Measurements from ENCODE around the gene CEP97. TPM values are rescaled to one million over a fixed set of nuclear protein-coding genes. Genes with fewer than 3 reads are reported as not detected.
"Not testable (repeated sequence)": the region's sequence is repeated elsewhere in the genome, so short reads cannot be mapped to it uniquely, and the experiment has no call there.

The CEP97 gene, protein sequence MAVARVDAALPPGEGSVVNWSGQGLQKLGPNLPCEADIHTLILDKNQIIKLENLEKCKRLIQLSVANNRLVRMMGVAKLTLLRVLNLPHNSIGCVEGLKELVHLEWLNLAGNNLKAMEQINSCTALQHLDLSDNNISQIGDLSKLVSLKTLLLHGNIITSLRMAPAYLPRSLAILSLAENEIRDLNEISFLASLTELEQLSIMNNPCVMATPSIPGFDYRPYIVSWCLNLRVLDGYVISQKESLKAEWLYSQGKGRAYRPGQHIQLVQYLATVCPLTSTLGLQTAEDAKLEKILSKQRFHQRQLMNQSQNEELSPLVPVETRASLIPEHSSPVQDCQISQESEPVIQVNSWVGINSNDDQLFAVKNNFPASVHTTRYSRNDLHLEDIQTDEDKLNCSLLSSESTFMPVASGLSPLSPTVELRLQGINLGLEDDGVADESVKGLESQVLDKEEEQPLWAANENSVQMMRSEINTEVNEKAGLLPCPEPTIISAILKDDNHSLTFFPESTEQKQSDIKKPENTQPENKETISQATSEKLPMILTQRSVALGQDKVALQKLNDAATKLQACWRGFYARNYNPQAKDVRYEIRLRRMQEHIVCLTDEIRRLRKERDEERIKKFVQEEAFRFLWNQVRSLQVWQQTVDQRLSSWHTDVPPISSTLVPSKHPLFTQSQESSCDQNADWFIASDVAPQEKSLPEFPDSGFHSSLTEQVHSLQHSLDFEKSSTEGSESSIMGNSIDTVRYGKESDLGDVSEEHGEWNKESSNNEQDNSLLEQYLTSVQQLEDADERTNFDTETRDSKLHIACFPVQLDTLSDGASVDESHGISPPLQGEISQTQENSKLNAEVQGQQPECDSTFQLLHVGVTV
- polyA plus RNA-seq, result 1 to 10 TPM in 1 of 2 donors, under 1 TPM in 1; 0.94 to 1.1 TPM

- no peaks in the 10 kb centered on the region for H3K36me3 ChIP-seq (ENCODE audit: control insufficient read depth in 2 of 2, insufficient read depth in 2 of 2, low read length in 1 of 2)
- no peaks in the 10 kb centered on the region for H3K9me3 ChIP-seq (ENCODE audit: control insufficient read depth in 2 of 2, insufficient read depth in 1 of 2, low read depth in 1 of 2, low read length in 1 of 2)
- H3K4me3 ChIP-seq (ENCODE audit: low read depth in 1 of 2, low read length in 2 of 2), result peak within 1 kb of the TSS; percentile 76 to 86
- no peaks in the 10 kb centered on the region for H3K27me3 ChIP-seq (ENCODE audit: control insufficient read depth in 1 of 2, insufficient read depth in 2 of 2, low read length in 2 of 2)
- H3K27ac ChIP-seq (ENCODE audit: low read depth in 2 of 2, low read length in 1 of 2), result peak within 1 kb of the TSS; percentile 75 to 78
- no peaks in the 10 kb centered on the region for H3K4me1 ChIP-seq (ENCODE audit: control insufficient read depth in 2 of 2, insufficient read depth in 2 of 2, low read length in 1 of 2)
- 0% methylated on average over 49 of the region's 49 CpGs for WGBS, 2 donors
These were observed at the start of gene CEP97 for GRCh38 chr3:101724329-101725193. CEP97 (plus strand) TSS chr3:101724614; CDS start chr3:101724677, 63 bp downstream.

DNA sequence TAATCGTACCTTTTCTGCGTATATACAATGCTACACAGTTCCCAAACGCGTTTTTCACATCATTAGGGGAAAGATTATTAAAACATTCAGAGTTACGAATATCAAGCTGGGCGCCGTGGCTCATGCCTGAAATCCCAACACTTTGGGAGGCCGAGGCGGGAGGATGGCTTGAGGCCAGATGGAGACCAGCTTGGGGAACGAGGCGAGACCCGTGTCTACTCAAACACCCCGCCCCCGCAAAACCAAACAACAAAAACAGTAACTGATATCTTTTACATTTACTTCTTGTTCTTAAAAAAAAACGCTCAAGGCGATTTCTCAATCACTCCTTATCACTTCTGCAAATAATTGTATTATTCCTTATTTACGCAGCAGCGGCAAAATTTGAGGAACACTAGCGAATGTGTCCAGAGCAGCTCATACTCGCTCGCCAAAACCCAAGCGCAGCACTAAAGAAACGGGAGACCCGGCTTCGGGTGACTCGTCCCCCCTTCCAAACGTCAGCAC, 48.7 kb upstream of the CEP97 start:
- Histone ChIP-seq H3K27me3 (ENCODE audit: control insufficient read depth in 1 of 2, insufficient read depth in 2 of 2, low read length in 2 of 2) (no peaks in the 10 kb centered on the region), H3K36me3 (ENCODE audit: control insufficient read depth in 2 of 2, insufficient read depth in 2 of 2, low read length in 1 of 2) (peaks cover 4 to 5% of the 10 kb centered on the region in 2 donors), H3K9me3 (ENCODE audit: control insufficient read depth in 2 of 2, insufficient read depth in 1 of 2, low read depth in 1 of 2, low read length in 1 of 2) (no peaks in the 10 kb centered on the region), H3K4me3 (ENCODE audit: low read depth in 1 of 2, low read length in 2 of 2) (peak overlapping the region; percentile 93 to 100), H3K4me1 (ENCODE audit: control insufficient read depth in 2 of 2, insufficient read depth in 2 of 2, low read length in 1 of 2) (peaks cover 5 to 8% of the 10 kb centered on the region in 2 donors), H3K27ac (ENCODE audit: low read depth in 2 of 2, low read length in 1 of 2) (peak overlapping the region; percentile 100)
- WGBS, 2 donors, result 4 to 6% methylated on average over 27 of the region's 27 CpGs

- WGBS, 2 donors, result 0% methylated on average over 47 to 57 of the region's 57 CpGs
- Histone ChIP-seq H3K36me3 (ENCODE audit: control insufficient read depth in 2 of 2, insufficient read depth in 2 of 2, low read length in 1 of 2) (peaks cover 4 to 6% of the 10 kb centered on the region in 2 donors), H3K4me1 (ENCODE audit: control insufficient read depth in 2 of 2, insufficient read depth in 2 of 2, low read length in 1 of 2) (peaks cover 5 to 8% of the 10 kb centered on the region in 2 donors)
These were observed 48.1 kb upstream of the CEP97 start for GRCh38 chr3:101676216-101676764.

DNA sequence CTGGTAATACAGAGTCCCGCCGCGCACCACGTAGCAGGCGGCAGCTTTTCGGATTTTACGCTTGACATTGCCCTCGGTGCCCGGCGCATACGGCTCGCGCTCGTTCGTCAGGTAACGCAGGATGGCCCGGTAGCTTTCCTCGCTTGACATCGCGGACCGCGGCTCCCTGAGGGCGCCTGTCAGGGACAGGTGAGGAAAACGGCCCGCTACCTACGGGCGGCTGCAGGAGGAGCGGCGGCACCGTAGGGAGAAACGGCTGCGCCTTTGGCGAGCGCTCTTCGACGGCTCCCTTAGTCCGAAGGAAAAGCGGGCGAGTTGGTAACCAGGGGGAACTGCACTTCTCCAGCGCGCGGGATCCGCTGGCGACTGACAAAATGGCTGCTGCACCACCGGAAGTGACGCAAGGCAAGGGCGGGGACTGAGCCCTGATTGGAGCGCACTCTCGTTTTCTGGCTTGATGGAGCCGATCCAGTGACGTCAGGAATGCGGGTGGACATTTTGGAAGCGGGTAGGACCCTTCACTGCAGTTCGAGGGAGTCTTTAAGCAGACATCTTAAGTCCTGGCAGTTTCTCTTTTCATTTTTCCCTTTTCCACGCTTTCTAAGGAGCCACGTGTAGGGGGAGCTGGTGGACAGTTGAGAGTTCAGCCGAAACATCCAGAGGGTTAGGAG, 47.5 kb upstream of the CEP97 start, which contains the start of gene ZBTB11:
Gene ZBTB11 (minus strand): TSS at position 368 of the 671 bp plus-strand sequence. CDS start 218 bp downstream, at position 150.
- Histone ChIP-seq H3K27ac (ENCODE audit: low read depth in 2 of 2, low read length in 1 of 2) (peak within 1 kb of the TSS; percentile 100), H3K4me3 (ENCODE audit: low read depth in 1 of 2, low read length in 2 of 2) (peak within 1 kb of the TSS; percentile 93 to 100), H3K4me1 (ENCODE audit: control insufficient read depth in 2 of 2, insufficient read depth in 2 of 2, low read length in 1 of 2) (peaks cover 5 to 8% of the 10 kb centered on the region in 2 donors), H3K9me3 (ENCODE audit: control insufficient read depth in 2 of 2, insufficient read depth in 1 of 2, low read depth in 1 of 2, low read length in 1 of 2) (no peaks in the 10 kb centered on the region), H3K27me3 (ENCODE audit: control insufficient read depth in 1 of 2, insufficient read depth in 2 of 2, low read length in 2 of 2) (no peaks in the 10 kb centered on the region), H3K36me3 (ENCODE audit: control insufficient read depth in 2 of 2, insufficient read depth in 2 of 2, low read length in 1 of 2) (peaks cover 6 to 12% of the 10 kb centered on the region in 2 donors)
- WGBS, 2 donors, result 1% methylated on average over 57 of the region's 57 CpGs

More at GRCh38 chr3:101676216-101676764, 48.1 kb upstream of the CEP97 start:
- Histone ChIP-seq H3K9me3 (ENCODE audit: control insufficient read depth in 2 of 2, insufficient read depth in 1 of 2, low read depth in 1 of 2, low read length in 1 of 2) (no peaks in the 10 kb centered on the region), H3K27ac (ENCODE audit: low read depth in 2 of 2, low read length in 1 of 2) (peak overlapping the region; percentile 100), H3K27me3 (ENCODE audit: control insufficient read depth in 1 of 2, insufficient read depth in 2 of 2, low read length in 2 of 2) (no peaks in the 10 kb centered on the region), H3K4me3 (ENCODE audit: low read depth in 1 of 2, low read length in 2 of 2) (peak overlapping the region; percentile 93 to 100)

DNA sequence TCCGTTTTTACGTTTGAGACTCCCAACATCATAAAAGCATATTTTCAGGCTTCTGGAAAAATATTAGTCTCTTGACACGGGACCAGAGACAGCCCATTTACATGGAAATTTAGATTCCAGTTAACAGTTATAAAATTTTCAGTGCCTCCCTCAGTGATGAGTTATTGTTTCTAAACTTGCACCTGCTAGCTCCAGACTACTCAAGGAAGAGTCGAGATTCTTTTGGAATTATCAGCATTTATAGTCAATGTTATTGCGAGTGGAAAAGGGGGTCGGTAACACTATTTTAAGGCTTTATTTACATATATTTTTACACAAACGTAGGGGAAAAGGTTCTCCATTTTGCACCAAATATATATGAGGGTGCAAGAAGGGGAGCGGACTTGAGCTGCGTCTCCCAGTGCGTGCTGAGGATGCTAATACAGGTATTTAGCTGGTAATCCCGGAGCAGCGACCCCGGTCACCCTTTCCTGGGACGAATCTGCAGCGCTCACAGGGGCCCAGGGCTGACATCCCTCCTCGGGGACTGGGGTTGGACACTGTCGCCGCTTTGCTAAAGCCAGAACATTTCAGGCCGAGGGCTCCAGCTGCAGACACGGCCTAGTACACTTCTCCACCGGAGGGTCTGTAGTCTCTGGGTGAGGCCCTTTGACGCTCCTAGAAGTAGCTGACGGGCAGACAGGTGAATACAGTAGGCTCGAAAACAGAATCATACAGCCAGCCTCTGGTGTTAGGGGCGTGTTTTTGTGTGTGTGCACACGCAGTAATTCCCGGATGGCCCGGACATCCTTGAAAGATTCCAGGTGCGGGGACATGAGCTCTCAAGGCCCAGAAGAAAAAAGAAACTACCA, 46.8 kb upstream of the CEP97 start:
- Histone ChIP-seq H3K27ac (ENCODE audit: low read depth in 2 of 2, low read length in 1 of 2) (peak overlapping the region; percentile 72 to 81), H3K36me3 (ENCODE audit: control insufficient read depth in 2 of 2, insufficient read depth in 2 of 2, low read length in 1 of 2) (peaks cover 6 to 15% of the 10 kb centered on the region in 2 donors), H3K4me1 (ENCODE audit: control insufficient read depth in 2 of 2, insufficient read depth in 2 of 2, low read length in 1 of 2) (peaks cover 5 to 8% of the 10 kb centered on the region in 2 donors), H3K9me3 (ENCODE audit: control insufficient read depth in 2 of 2, insufficient read depth in 1 of 2, low read depth in 1 of 2, low read length in 1 of 2) (no peaks in the 10 kb centered on the region), H3K4me3 (ENCODE audit: low read depth in 1 of 2, low read length in 2 of 2) (peak overlapping the region; percentile 32 to 93), H3K27me3 (ENCODE audit: control insufficient read depth in 1 of 2, insufficient read depth in 2 of 2, low read length in 2 of 2) (no peaks in the 10 kb centered on the region)
- 43 to 50% methylated on average over 29 of the region's 29 CpGs for WGBS, 2 donors

DNA sequence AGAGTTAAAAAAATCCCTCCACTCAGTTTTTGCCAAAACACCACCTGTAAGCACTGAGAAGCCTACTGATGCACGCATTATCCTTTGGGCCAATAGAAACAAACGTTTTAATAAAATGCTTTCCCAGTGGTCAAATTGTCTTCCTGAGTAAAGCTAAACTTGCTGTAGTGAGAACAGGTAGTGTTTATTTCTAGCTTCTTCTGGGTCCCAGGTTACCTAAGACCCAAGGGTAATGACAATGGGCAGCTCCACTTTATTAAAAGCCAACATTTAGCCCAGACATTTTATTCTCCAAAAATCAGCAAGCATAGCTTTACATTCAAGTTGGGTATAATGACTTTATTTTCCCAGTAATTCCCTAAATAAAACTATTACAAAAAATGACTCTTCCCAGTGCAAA, 45.6 kb upstream of the CEP97 start:
- not testable (repeated sequence) for H3K27me3 ChIP-seq (ENCODE audit: control insufficient read depth in 1 of 2, insufficient read depth in 2 of 2, low read length in 2 of 2); H3K9me3 ChIP-seq (ENCODE audit: control insufficient read depth in 2 of 2, insufficient read depth in 1 of 2, low read depth in 1 of 2, low read length in 1 of 2); H3K4me1 ChIP-seq (ENCODE audit: control insufficient read depth in 2 of 2, insufficient read depth in 2 of 2, low read length in 1 of 2); H3K27ac ChIP-seq (ENCODE audit: low read depth in 2 of 2, low read length in 1 of 2); H3K4me3 ChIP-seq (ENCODE audit: low read depth in 1 of 2, low read length in 2 of 2)
- 50 to 63% methylated on average over 2 of the region's 2 CpGs for WGBS, 2 donors
- peaks cover 6 to 15% of the 10 kb centered on the region in 2 donors for H3K36me3 ChIP-seq (ENCODE audit: control insufficient read depth in 2 of 2, insufficient read depth in 2 of 2, low read length in 1 of 2)

DNA sequence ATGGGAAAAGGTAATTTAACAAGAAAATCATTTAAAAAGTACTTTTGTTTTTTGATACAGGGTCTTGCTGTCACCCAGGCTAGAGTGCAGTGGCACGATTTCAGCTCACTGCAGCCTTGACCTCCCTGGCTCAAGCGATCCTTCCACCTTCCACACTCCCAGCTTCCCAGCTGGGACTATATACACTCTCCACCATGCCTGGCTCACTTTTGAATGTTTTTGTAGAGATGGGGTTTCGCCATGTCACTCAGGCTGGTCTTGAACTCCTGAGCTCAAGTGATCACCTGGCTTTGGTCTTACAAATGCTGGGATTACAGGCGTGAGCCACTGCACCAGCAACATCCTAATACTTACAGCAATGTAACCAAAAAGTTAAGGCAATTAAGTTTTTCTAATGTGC, 43.9 kb upstream of the CEP97 start:
- Histone ChIP-seq H3K36me3 (ENCODE audit: control insufficient read depth in 2 of 2, insufficient read depth in 2 of 2, low read length in 1 of 2) (peaks cover 12 to 15% of the 10 kb centered on the region in 2 donors), H3K27ac (ENCODE audit: low read depth in 2 of 2, low read length in 1 of 2) (no peak overlapping the region), H3K4me3 (ENCODE audit: low read depth in 1 of 2, low read length in 2 of 2) (no peak overlapping the region), H3K4me1 (ENCODE audit: control insufficient read depth in 2 of 2, insufficient read depth in 2 of 2, low read length in 1 of 2) (peaks cover 7 to 8% of the 10 kb centered on the region in 2 donors), H3K27me3 (ENCODE audit: control insufficient read depth in 1 of 2, insufficient read depth in 2 of 2, low read length in 2 of 2) (no peaks in the 10 kb centered on the region), H3K9me3 (ENCODE audit: control insufficient read depth in 2 of 2, insufficient read depth in 1 of 2, low read depth in 1 of 2, low read length in 1 of 2) (no peaks in the 10 kb centered on the region)
- WGBS, 2 donors, result 89 to 91% methylated on average over 4 of the region's 4 CpGs

GRCh38 chr3:101685050-101685400, 39.4 kb upstream of the CEP97 start:
- H3K36me3 ChIP-seq (ENCODE audit: control insufficient read depth in 2 of 2, insufficient read depth in 2 of 2, low read length in 1 of 2), result peaks cover 12 to 15% of the 10 kb centered on the region in 2 donors
- H3K4me1 ChIP-seq (ENCODE audit: control insufficient read depth in 2 of 2, insufficient read depth in 2 of 2, low read length in 1 of 2), result peaks cover 0 to 2% of the 10 kb centered on the region in 2 donors
- H3K4me3 ChIP-seq (ENCODE audit: low read depth in 1 of 2, low read length in 2 of 2), result peak overlapping the region; percentile 65 to 82
- H3K9me3 ChIP-seq (ENCODE audit: control insufficient read depth in 2 of 2, insufficient read depth in 1 of 2, low read depth in 1 of 2, low read length in 1 of 2), result no peaks in the 10 kb centered on the region
- H3K27ac ChIP-seq (ENCODE audit: low read depth in 2 of 2, low read length in 1 of 2), result peak overlapping the region; percentile 55 to 88
- H3K27me3 ChIP-seq (ENCODE audit: control insufficient read depth in 1 of 2, insufficient read depth in 2 of 2, low read length in 2 of 2), result no peaks in the 10 kb centered on the region

All from esophagus (tissue), 2 donors.